Keratinocyte (primary cell): ENCODE measurements around the gene DIPK1B.

ENCODE experiments used
- EZH2 ChIP-seq: IDR thresholded peaks from one replicate; pipeline ENCODE4 v1.6.1; 2012; ENCODE audit warnings: inconsistent platforms, mild to moderate bottlenecking, low read length, moderate library complexity
- TF ChIP-seq, protein P1 (sequence below), 3 experiments: IDR thresholded peaks in 1 of 3; conservative IDR thresholded peaks in 1 of 3; optimal IDR thresholded peaks in 1 of 3; 2 replicates in 2 of 3; 3 replicates in 1 of 3; pipeline versions ENCODE3 to v1.5.1; 2011; ENCODE audit warnings: low read length in 3 of 3, mild to moderate bottlenecking in 3 of 3, moderate library complexity in 2 of 3, control low read depth in 1 of 3, inconsistent platforms in 1 of 3; ENCODE audit not compliant: insufficient read depth in 2 of 3; ENCODE audit errors: extremely low read depth in 1 of 3

DNA sequence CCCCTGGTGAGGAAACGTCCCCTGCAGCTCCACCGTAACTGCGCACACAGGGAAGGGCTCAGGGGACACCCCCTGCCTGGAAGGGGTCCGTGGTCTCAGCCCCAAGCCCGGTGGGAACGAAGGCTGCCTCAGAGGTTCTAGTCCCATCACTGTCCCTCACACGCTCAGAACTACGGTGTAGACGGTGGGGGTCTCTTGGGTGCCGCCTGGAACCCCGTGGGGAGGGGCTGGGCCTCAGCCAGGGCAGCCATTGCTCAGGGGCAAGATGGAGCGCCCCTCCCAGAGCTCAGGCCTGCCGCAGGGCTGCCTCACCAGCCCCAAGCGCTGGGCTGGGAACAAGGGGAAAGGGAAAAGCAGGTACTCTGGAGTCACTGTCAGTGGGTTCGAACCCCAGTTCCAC, 28.0 kb upstream of the DIPK1B start:
- TF ChIP-seq, protein P1, sequence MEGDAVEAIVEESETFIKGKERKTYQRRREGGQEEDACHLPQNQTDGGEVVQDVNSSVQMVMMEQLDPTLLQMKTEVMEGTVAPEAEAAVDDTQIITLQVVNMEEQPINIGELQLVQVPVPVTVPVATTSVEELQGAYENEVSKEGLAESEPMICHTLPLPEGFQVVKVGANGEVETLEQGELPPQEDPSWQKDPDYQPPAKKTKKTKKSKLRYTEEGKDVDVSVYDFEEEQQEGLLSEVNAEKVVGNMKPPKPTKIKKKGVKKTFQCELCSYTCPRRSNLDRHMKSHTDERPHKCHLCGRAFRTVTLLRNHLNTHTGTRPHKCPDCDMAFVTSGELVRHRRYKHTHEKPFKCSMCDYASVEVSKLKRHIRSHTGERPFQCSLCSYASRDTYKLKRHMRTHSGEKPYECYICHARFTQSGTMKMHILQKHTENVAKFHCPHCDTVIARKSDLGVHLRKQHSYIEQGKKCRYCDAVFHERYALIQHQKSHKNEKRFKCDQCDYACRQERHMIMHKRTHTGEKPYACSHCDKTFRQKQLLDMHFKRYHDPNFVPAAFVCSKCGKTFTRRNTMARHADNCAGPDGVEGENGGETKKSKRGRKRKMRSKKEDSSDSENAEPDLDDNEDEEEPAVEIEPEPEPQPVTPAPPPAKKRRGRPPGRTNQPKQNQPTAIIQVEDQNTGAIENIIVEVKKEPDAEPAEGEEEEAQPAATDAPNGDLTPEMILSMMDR (optimal IDR thresholded peaks at IDR 0.05 in 1 of 3, IDR thresholded peaks at IDR 0.05 in 1 of 3, conservative IDR thresholded peaks at IDR 0.05 in 1 of 3; ENCODE audit: extremely low read depth in 1 of 3, insufficient read depth in 2 of 3, low read length in 3 of 3), result no peak
- no peak for TF ChIP-seq EZH2
